PFSK-1 (cell line): ENCODE data around the gene RIT2.

Experiments
- FOXP2 ChIP-seq: optimal IDR thresholded peaks from 2 replicates; pipeline ENCODE3; 2011; ENCODE audit warnings: borderline replicate concordance, control low read depth, inconsistent platforms; ENCODE audit not compliant: insufficient read depth; ENCODE audit errors: extremely low read length, extremely low read depth
- POLR2AphosphoS5 ChIP-seq: IDR thresholded peaks from 2 replicates; pipeline ENCODE4 v1.6.1; 2012; ENCODE audit warnings: low read depth, mild to moderate bottlenecking, control low read depth, low read length, moderate library complexity
- REST ChIP-seq, 2 experiments: IDR thresholded peaks; 2 replicates each; pipeline versions ENCODE4 v1.6.1 to v1.8.0; 2011 to 2012; ENCODE audit warnings: low read depth in 2 of 2, low read length in 2 of 2, control low read depth in 1 of 2, inconsistent platforms in 1 of 2, mild to moderate bottlenecking in 1 of 2, moderate library complexity in 1 of 2; ENCODE audit not compliant: insufficient read depth in 1 of 2
- SIN3A ChIP-seq: IDR thresholded peaks from 2 replicates; pipeline ENCODE4 v1.6.1; 2012; ENCODE audit warnings: mild to moderate bottlenecking, low read length, moderate library complexity, borderline replicate concordance; ENCODE audit not compliant: insufficient read depth
- TAF1 ChIP-seq: IDR thresholded peaks from 2 replicates; pipeline ENCODE4 v1.6.1; 2012; ENCODE audit warnings: low read length, control low read depth, borderline replicate concordance; ENCODE audit not compliant: insufficient read depth

RIT2 gene

GRCh38 chr18:42782929-42783328 lies 332.6 kb downstream of the RIT2 start:
- TF ChIP-seq TAF1, result no peak
- no peak for TF ChIP-seq REST (IDR thresholded peaks at IDR 0.05; ENCODE audit: insufficient read depth in 1 of 2, low read depth in 2 of 2, low read length in 2 of 2)
- TF ChIP-seq POLR2AphosphoS5, result no peak
- TF ChIP-seq SIN3A, result no peak
- TF ChIP-seq FOXP2, result no peak

- TF ChIP-seq SIN3A, result no peak
- TF ChIP-seq TAF1, result no peak
- no peak for TF ChIP-seq FOXP2
- no peak for TF ChIP-seq POLR2AphosphoS5
- TF ChIP-seq REST (IDR thresholded peaks at IDR 0.05; ENCODE audit: insufficient read depth in 1 of 2, low read depth in 2 of 2, low read length in 2 of 2), result no peak
Measured at GRCh38 chr18:42781298-42781815, 334.1 kb downstream of the RIT2 start.

GRCh38 chr18:42780171-42780570 lies 335.3 kb downstream of the RIT2 start:
- TF ChIP-seq FOXP2 (no peak), TAF1 (no peak), REST (IDR thresholded peaks at IDR 0.05; ENCODE audit: insufficient read depth in 1 of 2, low read depth in 2 of 2, low read length in 2 of 2) (no peak), SIN3A (no peak), POLR2AphosphoS5 (no peak)

- no peak for TF ChIP-seq REST (IDR thresholded peaks at IDR 0.05; ENCODE audit: insufficient read depth in 1 of 2, low read depth in 2 of 2, low read length in 2 of 2)
- no peak for TF ChIP-seq FOXP2
- no peak for TF ChIP-seq SIN3A
- TF ChIP-seq POLR2AphosphoS5, result no peak
- TF ChIP-seq TAF1, result no peak
Measured at GRCh38 chr18:42778445-42779042, 336.9 kb downstream of the RIT2 start.

GRCh38 chr18:42778024-42778423 lies 337.5 kb downstream of the RIT2 start:
- no peak for TF ChIP-seq SIN3A
- no peak for TF ChIP-seq FOXP2
- TF ChIP-seq TAF1, result no peak
- TF ChIP-seq POLR2AphosphoS5, result no peak
- no peak for TF ChIP-seq REST (IDR thresholded peaks at IDR 0.05; ENCODE audit: insufficient read depth in 1 of 2, low read depth in 2 of 2, low read length in 2 of 2)
